HG02943 (cell line): ENCODE measurements around the gene ATAD2B.

Source experiments
- ATAC-seq: cut with Tn5 transposase; IDR thresholded peaks from one replicate; pipeline ENCODE4 v1.9.1; 2021; ENCODE audit warnings: mild to moderate bottlenecking, low read depth, moderate library complexity; ENCODE audit not compliant: unreplicated experiment

ATAD2B gene

GRCh38 chr2:23706613-23707078, 220.3 kb downstream of the ATAD2B start:
- ATAC-seq: no peak

DNA sequence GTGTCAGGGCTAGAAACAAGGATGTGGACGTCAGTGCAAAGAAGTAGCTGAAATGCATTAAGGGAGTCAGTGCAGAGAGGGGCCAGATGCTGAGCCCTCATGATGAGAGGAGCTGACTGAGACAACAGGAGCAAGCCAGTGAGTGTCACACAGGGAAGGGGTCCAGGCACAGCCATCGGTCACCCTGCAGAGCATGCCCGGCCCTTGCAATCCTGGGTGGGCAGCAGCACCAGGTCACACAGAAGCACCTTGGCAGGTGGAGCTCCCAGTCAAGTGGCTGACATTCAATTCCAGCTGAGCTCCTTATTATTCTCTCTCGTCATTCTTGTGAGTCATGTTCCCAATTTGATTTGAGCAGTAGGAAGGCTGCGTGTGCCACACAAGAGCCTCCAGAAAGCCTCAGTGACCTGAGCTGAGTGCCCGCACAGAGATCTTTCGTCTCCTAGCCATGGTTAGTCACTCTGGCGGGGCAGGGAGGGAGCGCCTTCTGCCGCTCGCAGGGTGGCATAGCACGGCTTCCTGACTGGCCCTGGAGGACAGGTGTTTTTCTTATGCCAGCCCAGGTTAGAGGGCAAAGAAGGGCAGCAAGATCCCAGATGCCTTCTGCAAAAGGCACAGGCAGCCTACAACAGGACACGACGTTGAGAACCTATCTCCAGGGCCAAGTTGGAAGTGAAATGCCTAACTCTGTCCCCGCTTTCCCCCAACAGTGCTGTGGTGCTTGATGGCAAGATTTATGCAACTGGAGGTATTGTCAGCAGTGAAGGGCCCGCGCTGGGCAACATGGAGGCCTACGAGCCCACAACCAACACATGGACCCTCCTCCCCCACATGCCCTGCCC, 220.9 kb downstream of the ATAD2B start:
- ATAC-seq: no peak

DNA sequence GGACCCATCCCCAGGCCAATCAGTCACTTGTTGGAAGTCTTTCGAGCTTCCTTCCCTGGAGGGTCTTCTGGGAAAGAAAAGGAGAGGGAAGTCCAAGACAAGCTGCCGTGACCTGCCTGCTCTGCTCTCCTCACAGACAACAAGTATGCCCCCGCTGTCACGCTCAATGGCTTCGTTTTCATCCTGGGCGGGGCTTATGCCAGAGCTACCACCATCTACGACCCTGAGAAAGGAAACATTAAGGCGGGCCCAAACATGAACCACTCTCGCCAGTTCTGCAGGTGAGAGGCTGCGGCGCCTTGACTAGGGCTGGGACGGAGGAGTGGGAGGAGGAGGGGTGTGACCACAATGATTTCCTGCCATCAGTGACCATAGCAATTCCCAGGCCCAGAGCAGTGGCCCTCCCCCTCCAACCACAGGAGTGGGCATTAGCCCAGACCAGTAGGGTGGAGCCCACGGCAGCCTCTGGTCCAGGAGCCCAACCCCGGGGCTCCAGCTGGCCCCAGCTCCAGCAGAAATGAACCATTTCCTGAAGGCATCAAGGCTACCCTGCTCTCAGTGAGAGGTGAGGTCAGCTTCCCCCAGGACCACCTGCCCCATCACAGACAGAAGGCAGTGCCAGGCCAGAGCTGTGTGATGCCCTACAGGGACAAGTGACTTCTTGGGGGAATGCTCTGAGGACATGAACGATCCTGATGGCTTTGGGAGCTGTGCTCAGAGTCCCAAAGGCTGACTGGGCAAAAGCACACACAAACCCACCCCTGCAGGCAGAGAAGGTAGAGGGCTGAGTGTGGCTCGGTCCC, 223.1 kb downstream of the ATAD2B start:
- ATAC-seq: no peak

- no peak for ATAC-seq
These were observed 223.8 kb downstream of the ATAD2B start for GRCh38 chr2:23703037-23703582.

- no peak for ATAC-seq
These were observed 226.3 kb downstream of the ATAD2B start for GRCh38 chr2:23700627-23701026.

- ATAC-seq: no peak
These were observed 227.4 kb downstream of the ATAD2B start for GRCh38 chr2:23699580-23699925.

GRCh38 chr2:23698721-23699579, 228.0 kb downstream of the ATAD2B start:
- ATAC-seq: no peak
